Measurements from ENCODE around the gene GRK3. TPM values are rescaled to one million over a fixed set of nuclear protein-coding genes. Genes with fewer than 3 reads are reported as not detected.

GRK3 gene
- total RNA-seq, 4 donors from 2014 or later = 2.0 to 12.4 (median 3.6) TPM

DNA sequence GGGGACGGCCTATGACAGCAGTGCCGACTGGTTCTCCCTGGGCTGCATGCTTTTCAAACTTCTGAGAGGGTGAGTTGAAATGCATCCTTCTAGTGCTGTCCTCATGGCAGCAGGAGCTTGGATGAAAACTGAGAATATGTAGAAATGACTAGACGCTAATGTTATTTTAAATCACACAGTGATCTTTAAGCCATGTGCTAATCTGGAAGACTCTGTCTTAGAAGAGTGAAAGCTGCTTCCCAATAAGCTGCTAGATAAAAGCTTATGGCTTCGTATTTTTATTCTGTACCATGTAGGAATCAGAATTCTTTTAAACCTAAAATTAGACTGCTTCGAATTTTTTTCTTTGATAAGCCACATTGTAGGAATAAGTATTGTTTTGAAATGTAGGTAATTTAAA lies 130.7 kb downstream of the GRK3 start:
- TF ChIP-seq POLR2A (IDR thresholded peaks at IDR 0.05) = no peak
- TF ChIP-seq, protein P1, sequence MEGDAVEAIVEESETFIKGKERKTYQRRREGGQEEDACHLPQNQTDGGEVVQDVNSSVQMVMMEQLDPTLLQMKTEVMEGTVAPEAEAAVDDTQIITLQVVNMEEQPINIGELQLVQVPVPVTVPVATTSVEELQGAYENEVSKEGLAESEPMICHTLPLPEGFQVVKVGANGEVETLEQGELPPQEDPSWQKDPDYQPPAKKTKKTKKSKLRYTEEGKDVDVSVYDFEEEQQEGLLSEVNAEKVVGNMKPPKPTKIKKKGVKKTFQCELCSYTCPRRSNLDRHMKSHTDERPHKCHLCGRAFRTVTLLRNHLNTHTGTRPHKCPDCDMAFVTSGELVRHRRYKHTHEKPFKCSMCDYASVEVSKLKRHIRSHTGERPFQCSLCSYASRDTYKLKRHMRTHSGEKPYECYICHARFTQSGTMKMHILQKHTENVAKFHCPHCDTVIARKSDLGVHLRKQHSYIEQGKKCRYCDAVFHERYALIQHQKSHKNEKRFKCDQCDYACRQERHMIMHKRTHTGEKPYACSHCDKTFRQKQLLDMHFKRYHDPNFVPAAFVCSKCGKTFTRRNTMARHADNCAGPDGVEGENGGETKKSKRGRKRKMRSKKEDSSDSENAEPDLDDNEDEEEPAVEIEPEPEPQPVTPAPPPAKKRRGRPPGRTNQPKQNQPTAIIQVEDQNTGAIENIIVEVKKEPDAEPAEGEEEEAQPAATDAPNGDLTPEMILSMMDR (IDR thresholded peaks at IDR 0.05) = no peak
- no peaks in the 10 kb centered on the region for H3K36me3 ChIP-seq
- no peaks in the 10 kb centered on the region for H3K27me3 ChIP-seq
- H3K9me3 ChIP-seq = no peaks in the 10 kb centered on the region
- no peak overlapping the region for H3K4me3 ChIP-seq
- no peak overlapping the region for H3K27ac ChIP-seq
- DNase-seq = no peak
- no peaks in the 10 kb centered on the region for H3K4me1 ChIP-seq

DNA sequence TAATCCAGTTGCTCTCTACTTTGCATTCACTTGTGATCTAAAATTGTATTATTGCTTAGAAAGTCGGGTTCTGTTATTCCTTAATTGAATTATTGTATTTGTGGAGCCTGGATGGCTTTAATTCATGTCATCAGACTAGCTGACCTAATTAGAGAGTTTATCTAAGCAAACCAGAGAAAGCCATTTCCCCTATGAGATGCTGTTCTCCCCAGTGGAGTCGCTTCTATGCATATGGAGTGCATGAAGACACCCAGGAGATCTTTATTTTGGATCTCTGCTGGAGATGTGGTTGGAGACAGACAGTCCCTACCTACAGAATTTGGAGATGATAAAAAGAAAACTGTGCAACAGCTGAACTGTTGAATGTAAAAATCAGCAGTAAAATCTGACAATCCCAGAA lies 132.3 kb downstream of the GRK3 start:
- H3K4me3 ChIP-seq = no peak overlapping the region
- no peak for DNase-seq
- H3K27ac ChIP-seq = no peak overlapping the region

DNA sequence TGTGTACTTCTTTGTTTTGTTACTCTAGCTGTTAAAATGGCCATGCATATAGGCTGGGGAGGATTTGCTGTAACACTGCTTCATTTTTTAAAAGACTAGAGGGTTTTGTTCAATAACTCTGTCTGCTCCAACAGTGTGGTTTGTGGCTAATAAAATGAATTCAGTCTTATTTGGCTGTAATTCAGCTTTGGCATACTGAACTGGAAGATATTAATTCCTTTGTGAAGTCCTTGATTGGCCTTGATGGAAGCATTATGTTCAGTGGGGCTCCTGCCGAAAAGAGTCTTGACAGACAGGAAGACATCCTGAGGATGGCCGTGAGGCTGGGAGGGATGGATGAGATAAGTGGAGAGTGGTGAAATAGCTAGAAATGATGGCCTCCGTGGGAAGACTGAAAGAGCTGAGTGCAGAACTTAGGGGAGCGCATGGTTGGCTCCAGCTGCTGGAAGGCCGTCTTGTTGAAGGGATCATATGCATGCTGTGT lies 132.7 kb downstream of the GRK3 start:
- Histone ChIP-seq H3K9me3 (no peaks in the 10 kb centered on the region), H3K4me1 (no peaks in the 10 kb centered on the region), H3K27me3 (no peaks in the 10 kb centered on the region), H3K27ac (no peak overlapping the region), H3K4me3 (no peak overlapping the region), H3K36me3 (no peaks in the 10 kb centered on the region)
- no peak for TF ChIP-seq POLR2A (IDR thresholded peaks at IDR 0.05)
- TF ChIP-seq, protein P1 (IDR thresholded peaks at IDR 0.05) = no peak
- DNase-seq = no peak

More for the DNA sequence above, 132.3 kb downstream of the GRK3 start:
- H3K4me1 ChIP-seq = no peaks in the 10 kb centered on the region
- H3K9me3 ChIP-seq = no peaks in the 10 kb centered on the region
- no peaks in the 10 kb centered on the region for H3K27me3 ChIP-seq
- TF ChIP-seq POLR2A (IDR thresholded peaks at IDR 0.05) = no peak
- TF ChIP-seq, protein P1 (IDR thresholded peaks at IDR 0.05) = no peak
- H3K36me3 ChIP-seq = no peaks in the 10 kb centered on the region

DNA sequence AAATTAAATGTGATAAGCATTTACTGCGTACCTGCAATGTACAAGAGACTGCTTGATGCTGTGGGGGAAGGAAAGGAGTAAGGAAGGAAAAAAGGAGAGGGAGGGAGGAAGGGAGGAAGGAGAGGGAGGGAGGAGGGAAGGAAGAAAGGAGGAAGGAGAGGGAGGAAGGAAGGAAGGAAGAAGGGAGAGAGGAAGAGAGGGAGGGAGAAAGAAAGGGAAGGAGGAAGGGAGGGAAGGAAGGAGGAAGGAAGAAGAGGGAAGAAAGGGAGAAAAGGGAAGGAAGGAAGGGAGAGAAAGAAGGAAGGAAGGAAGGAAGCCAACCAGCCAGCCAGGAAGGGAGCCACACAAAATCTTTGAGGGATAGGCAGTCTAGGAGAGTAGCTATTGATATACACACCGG lies 133.5 kb downstream of the GRK3 start:
- Histone ChIP-seq H3K27ac (no peak overlapping the region), H3K4me1 (no peaks in the 10 kb centered on the region), H3K27me3 (no peaks in the 10 kb centered on the region), H3K9me3 (no peaks in the 10 kb centered on the region), H3K36me3 (no peaks in the 10 kb centered on the region), H3K4me3 (no peak overlapping the region)
- no peak for TF ChIP-seq POLR2A (IDR thresholded peaks at IDR 0.05)
- TF ChIP-seq, protein P1 (IDR thresholded peaks at IDR 0.05) = no peak
- DNase-seq = no peak

DNA sequence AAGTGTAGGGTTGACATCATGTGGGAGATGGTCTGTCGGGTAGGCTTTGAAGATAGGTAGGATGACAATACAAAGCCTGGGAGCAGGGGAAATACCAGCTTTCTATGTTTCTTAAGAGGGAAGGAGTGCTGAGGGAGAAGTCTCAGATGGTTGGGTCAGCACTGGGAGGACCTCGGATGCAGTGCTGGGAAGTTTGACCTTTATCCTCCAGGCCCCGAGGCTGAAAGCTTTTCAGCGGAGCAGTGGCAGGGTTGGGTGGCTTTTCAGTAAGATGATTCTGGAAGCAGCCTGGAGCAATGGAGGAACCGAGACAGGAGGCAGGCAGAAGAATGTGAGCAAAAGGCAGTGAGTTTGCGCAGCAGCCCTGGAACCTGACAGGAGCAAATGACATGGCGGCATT lies 134.0 kb downstream of the GRK3 start:
- H3K4me1 ChIP-seq = no peaks in the 10 kb centered on the region
- no peak for TF ChIP-seq POLR2A (IDR thresholded peaks at IDR 0.05)
- TF ChIP-seq, protein P1 (IDR thresholded peaks at IDR 0.05) = no peak
- H3K27me3 ChIP-seq = no peaks in the 10 kb centered on the region
- H3K9me3 ChIP-seq = no peaks in the 10 kb centered on the region
- DNase-seq = no peak
- H3K27ac ChIP-seq = no peak overlapping the region
- H3K4me3 ChIP-seq = no peak overlapping the region
- no peaks in the 10 kb centered on the region for H3K36me3 ChIP-seq

DNA sequence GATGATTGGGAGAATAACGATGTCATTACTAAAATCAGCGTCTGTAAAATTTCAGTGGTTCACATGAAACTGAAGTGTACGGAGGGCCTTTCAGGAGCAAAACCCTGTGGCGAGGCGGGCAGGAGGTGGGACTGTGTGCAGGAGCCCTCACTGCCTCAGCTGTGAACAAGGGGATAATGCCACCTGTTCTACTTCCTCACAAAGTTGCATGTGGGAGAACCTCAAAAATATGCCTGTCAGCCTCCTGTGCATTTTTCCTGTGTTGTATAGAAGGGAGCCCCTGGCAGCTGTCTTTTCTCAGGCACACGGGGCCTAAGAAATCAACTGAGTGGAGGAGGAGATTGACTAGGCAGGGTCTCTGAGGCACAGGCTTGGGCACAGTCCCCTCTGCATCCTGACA lies 134.5 kb downstream of the GRK3 start:
- Histone ChIP-seq H3K27me3 (no peaks in the 10 kb centered on the region), H3K27ac (no peak overlapping the region), H3K36me3 (no peaks in the 10 kb centered on the region), H3K9me3 (no peaks in the 10 kb centered on the region), H3K4me1 (no peaks in the 10 kb centered on the region), H3K4me3 (no peak overlapping the region)
- DNase-seq = no peak
- no peak for TF ChIP-seq POLR2A (IDR thresholded peaks at IDR 0.05)
- TF ChIP-seq, protein P1 (IDR thresholded peaks at IDR 0.05) = no peak

Data from Peyer's patch (tissue), 4 donors.